OCI-M2 (cell line): ENCODE measurements around the gene TNS1.
"Not testable (repeated sequence)": the region's sequence is repeated elsewhere in the genome, so short reads cannot be mapped to it uniquely, and the experiment has no call there.

ENCODE experiments used
- DNase-seq: peaks from one replicate; lab custom pipeline; 2025; ENCODE audit not compliant: unreplicated experiment; lab: John Stamatoyannopoulos, UW

TNS1 gene

DNA sequence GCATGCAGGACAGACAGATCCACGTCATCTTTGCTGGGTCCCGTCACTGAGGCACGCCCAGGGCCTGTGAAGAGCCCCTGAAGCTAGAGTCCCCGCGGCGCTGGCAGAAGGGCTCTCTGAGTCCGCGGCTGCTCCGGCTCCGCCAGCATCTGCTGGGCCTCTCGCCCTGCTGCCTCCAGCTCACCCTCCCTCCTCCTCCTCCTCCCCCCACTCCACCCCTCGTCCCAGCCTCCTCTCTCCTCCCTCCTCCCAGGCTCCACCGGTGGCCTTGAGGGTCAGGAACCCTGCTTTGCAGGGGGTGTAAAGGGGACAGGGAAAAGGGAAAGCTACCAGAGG, at the start of gene TNS1:
TNS1 (minus strand) TSS at position 151 of the 336 bp plus-strand sequence; CDS start at position 28, 123 bp downstream.
- DNase-seq = no peak

- DNase-seq = no peak
These were observed 49.1 kb upstream of the TNS1 start for GRCh38 chr2:218051903-218052302.

DNA sequence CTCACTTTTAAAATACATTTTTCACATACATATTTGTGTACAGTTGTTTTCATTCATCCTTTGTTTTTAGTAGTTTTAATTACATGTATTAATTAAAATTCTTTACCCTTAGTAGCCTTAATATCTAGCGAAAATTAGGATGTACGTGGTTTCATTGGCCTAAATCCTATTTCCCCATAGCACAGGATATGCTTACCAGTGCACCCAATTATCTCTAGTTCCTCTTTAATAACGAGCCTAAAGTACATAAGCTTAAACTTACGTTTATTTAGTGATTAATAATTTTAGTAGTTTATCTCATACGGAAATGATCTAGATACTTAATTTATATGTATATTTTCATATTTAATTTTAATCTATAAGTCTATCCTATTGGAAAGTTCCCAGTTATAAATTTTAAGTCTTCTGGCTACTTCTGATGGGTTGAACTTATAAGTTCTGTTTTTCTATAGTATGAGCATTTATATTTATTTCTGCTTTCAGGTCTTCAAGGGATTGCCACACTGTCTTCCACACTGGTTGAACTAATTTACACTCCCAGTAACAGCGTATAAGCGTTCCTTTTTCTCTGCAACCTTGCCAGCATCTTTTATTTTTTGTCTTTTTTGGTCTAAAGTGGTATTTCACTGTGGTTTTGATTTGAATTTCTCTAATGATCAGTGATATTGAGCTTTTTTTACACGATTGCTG, 44.9 kb upstream of the TNS1 start:
- no peak for DNase-seq

- DNase-seq = no peak
These were observed 43.4 kb upstream of the TNS1 start for GRCh38 chr2:218046238-218046637.

GRCh38 chr2:218044599-218044998, 41.8 kb upstream of the TNS1 start:
- DNase-seq = not testable (repeated sequence)

GRCh38 chr2:218043701-218044109, 40.9 kb upstream of the TNS1 start:
- no peak for DNase-seq

DNA sequence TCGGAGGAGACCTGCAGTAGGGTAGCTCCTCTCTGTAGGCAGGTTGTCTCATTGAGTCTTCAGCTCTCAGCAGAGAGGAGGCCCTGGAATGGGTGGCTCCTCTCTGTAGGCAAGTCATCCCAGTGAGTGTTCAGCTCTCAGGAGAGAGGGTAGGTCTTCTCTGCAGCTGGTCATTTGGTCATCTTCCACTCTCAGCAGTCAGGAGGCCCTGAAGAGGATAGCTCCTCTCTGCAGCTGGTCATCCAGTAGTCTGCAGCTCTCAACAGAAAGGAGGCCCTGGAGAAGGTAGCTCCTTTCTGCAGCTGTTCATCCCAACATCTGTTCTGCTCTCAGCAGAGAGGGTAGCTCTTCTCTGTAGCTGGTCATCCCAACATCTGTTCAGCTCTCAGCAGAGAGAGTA, 40.3 kb upstream of the TNS1 start:
- DNase-seq = no peak

DNA sequence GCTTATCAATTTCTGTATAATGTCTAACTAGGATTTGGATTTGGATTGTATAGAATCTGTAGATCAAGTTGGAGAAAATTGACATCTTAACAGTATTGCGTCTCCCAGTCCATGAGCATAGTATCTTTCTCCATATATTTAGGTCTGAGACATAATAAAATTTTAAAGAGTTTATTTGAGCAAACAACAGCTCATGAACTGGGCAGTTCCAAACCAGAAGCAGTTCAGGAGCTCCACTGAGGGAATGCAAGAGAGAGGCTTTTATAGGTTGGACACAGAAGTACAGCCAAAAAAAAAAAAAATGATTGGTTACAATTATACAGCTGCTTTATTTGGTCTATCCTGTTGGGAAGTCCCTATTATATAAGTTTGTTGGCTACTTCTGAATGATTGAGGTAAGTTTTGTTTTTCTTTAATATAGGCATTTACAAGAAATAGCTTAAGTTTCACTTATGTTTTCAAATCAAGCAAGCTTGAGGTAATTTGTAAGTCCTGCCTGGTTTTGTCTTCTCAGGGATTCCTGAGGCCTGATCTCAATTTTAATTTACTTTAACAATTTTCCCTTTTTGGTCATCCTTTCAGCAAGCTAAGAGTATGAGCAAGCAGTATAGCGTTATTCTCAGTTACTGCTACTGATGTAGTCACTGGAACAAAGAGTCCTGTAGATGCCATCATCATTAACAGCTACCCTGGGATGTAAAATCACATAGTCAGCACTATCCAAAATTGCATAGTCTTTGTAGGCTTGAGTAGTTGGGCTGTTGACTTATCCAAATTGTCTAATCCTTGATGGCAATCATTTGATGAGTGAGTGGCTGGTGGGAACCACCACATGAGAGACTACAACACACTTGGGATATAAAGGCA, 38.7 kb upstream of the TNS1 start:
- no peak for DNase-seq

- DNase-seq = no peak
These were observed 38.1 kb upstream of the TNS1 start for GRCh38 chr2:218040883-218041282.

GRCh38 chr2:218039171-218039570, 36.4 kb upstream of the TNS1 start:
- DNase-seq = no peak

- DNase-seq = no peak
These were observed 33.6 kb upstream of the TNS1 start for GRCh38 chr2:218036371-218036770.

- DNase-seq = no peak
These were observed 32.8 kb upstream of the TNS1 start for GRCh38 chr2:218035463-218036100.

DNA sequence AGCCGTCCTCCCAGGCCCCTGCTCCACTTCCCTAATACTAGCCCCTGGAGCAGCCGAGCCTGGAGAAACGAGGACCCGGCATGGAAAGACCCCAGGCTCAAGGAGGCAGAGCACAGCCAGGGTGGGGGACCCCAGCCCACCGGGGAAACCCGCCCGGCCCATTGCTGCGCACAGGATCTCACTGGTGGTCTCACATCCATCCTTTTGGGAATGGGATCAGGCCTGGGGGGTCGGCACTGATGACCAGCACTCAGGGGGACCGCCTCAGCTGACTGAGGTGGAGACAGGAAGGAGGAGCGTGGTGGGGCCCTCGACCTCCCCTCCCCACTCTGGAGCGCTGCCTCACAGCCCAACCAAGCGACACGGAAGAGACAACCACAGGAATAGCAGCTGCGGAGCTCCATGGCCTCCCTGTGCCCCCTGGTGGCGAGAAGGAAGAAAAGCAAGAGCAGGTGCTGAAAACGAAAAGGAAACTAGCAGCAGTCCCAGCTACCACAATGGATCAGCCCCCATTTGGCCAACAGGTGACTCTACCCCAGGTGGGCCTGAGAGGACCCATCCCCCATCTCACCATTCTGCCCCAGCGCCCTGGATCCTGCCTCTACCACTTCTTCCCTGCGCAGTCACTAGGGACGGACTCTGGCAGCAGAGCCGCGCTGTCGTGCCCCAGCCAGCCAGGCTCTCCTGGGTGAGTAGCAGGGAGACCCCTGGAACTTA, 31.9 kb upstream of the TNS1 start:
- not testable (repeated sequence) for DNase-seq

DNA sequence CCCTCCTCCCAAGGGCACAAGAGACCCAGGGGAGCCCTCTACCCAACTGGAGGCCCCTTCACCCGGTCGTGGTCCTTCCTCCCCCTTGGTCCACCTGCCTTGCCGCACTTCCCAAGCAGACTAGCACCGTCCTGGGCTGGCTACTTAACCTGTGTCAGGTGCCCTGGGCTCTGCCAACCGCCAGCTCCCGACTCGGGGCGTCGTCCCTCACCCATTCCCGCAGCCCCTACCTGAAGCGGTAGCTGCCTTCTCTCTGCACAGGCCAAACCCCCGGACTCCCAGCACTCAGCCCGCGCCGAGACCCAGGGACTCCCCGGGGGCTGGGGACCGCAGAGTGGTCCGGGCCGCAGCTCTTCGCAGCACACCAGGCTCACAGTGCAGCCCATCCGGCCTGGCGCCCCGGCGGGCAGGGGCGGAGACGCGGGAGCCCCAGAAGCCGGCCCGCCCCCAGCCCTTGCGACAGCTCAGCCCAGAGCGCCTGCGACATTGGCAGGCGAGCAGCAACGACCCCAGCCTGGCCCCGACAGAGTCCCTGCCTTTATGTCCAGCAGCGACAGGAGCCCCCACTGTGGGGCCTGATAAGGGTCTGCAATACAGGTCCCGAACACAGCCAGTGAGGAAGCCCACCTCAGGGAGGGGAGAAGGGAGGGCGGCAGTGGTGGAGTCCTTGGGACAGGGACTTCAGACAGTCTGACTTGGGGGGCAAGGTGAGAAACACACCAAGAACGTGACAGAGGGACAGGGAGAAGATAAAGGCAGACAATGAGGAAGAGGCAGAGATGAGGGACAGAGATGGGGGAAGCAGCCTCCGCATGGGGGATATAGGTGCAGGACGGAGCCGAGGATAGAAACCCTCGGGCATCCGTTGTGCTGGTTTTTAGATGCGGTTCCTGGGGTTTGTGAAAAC, 31.0 kb upstream of the TNS1 start:
- no peak for DNase-seq

DNA sequence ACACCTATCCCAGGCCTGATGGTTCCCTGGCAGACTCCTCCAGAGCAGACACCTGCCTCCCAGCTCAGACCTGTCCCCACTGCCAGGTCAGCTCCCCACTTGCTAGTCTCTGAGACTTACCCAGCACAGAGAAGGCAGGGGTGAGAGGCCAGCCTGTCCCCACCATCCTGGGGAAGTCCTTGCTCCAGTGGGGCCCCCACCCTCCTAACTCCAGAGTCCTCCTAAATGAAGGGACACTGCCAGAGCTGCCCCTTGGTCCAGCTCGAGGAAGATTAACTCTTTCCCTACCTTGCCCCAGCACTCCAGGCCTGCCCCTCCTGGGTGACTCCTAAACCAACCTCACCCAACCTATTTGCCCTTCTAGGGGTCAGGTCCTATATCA, 30.4 kb upstream of the TNS1 start:
- no peak for DNase-seq

DNA sequence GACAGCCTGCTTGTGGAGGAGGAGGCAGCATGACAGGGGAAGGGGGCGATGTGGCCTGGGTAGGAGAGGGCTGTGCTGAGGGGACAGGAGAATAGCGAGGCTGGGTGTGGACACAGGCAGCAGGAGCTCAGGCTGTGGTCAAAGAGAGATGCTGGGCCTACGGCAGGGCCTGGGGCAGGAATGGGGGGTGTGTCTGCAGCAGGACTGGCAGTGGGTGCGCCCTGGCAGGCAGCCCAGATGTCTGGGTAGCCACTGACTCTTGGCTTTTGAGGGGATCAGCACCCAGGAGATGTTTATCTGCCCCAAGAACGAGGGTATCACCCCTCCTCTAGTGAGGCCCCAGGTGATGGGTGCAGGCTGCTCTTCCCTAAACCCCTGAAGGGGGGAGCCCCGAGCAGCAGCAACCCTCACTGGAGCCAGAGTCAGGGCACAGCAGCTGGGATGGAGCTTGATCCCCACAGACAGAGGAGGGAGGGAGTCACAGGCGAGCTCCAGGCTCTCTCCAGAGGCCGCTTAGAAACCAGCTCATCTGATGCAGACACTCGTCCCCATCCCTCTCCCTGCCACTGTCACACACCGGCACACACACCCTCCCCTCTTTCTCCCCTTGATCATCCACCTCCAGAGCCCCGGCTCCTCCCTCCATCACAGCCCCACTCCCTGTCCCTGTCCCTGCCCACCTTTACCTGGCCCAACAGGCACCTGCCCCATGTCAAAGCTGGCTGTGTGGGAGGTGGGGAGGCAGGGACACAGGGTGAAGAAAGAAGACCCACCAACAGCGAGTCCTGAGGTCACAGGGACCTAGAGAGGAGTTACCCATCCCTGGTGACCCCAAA, 29.8 kb upstream of the TNS1 start:
- no peak for DNase-seq

DNA sequence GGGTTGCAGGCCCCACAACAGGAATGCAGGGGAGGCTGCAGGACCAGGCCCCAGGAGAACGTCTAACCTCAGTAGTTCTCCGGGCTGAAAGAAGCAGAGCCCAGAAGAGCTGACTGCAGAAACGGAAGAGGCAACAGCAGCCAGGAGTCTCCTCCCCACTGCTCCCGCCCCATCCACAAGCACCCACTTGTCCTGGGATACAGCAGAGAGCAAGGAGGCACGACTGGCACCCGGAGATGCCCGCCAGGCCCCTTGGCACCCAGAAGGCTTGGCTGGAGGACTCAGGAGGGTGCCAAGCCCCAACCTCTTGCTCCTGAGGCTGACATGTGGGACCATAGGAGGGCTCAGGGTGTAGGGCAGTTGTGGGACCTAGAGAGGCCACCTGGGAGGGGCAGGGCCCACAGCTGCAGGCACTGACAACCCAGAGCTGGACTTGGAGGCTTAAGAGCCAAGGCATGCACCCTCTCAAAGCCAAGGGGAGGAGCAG, 29.0 kb upstream of the TNS1 start:
- DNase-seq = no peak

DNA sequence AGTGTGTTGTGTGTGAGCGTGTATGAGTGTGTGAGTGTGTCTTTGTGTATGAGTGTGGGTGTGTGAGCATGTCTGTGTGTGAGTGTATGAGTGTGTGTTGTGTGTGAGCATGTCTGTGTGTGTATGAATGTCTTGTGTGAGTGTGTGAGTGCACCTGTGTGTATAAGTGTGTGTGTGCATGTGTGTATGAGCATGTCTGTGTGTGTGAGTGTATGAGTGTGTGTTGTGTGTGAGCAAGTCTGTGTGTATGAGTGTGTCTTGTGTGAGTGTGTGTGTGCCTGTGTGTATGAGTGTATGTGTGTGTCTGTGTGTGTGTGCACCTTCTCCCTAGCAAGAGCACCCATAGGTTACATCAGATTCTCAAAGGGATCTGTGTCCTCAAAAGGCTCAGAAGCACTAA, 28.5 kb upstream of the TNS1 start:
- no peak for DNase-seq

- no peak for DNase-seq
These were observed 27.8 kb upstream of the TNS1 start for GRCh38 chr2:218030409-218031195.
